OCI-LY7 (cell line): ENCODE results near the gene HSCB.

ENCODE experiments used
- EZH2phosphoT487 ChIP-seq: fragments of 200-600 bp; sonication (generic); IDR thresholded peaks from 2 replicates; pipeline ENCODE4 v1.6.1; 2018; ENCODE audit warnings: low read depth, borderline replicate concordance, mild to moderate bottlenecking, mixed run types, antibody characterized with exemption, low read length, moderate library complexity, mixed read lengths
- TF ChIP-seq, protein P1 (sequence below): fragments of 200-600 bp; sonication (generic); conservative IDR thresholded peaks from 2 replicates; pipeline ENCODE4 v1.5.1; 2014; ENCODE audit warnings: mild to moderate bottlenecking, antibody characterized with exemption, low read length, moderate library complexity, mixed read lengths

DNA sequence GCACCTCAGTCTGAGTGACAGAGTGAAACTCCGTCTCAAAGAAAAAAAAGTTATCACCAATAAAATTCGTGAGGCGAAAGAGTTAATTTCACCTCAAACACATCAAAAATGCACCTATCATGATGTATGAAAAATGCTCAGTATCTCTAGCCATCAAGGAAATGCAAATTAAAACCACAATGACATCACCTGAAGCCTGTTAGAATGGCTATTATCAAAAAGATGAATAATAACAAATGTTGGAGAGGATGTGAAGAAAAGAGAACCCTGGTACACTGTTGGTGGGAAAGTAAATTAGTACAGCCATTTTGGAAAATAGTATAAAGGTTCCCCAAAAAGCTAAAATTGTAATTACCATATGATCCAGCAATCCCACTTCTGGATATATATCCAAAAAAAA is 23.8 kb upstream of the HSCB start:
- TF ChIP-seq EZH2phosphoT487: no peak
- TF ChIP-seq, protein P1, sequence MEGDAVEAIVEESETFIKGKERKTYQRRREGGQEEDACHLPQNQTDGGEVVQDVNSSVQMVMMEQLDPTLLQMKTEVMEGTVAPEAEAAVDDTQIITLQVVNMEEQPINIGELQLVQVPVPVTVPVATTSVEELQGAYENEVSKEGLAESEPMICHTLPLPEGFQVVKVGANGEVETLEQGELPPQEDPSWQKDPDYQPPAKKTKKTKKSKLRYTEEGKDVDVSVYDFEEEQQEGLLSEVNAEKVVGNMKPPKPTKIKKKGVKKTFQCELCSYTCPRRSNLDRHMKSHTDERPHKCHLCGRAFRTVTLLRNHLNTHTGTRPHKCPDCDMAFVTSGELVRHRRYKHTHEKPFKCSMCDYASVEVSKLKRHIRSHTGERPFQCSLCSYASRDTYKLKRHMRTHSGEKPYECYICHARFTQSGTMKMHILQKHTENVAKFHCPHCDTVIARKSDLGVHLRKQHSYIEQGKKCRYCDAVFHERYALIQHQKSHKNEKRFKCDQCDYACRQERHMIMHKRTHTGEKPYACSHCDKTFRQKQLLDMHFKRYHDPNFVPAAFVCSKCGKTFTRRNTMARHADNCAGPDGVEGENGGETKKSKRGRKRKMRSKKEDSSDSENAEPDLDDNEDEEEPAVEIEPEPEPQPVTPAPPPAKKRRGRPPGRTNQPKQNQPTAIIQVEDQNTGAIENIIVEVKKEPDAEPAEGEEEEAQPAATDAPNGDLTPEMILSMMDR: no peak
